22Rv1 (cell line): ENCODE data around the gene SEC16A.
A peak's percentile ranks its signal among the peaks of the same experiment; 100 is the strongest.

Source experiments
- H3K27ac ChIP-seq: fragments of 450-650 bp; 2 replicates; pipeline ENCODE4 v1.5.1; 2017
- ZFX ChIP-seq: fragments of 450-650 bp; IDR thresholded peaks from 2 replicates; pipeline ENCODE4 v1.6.1; 2017; ENCODE audit warnings: antibody characterized with exemption, borderline replicate concordance
- TF ChIP-seq, protein P1 (sequence below): fragments of 450-650 bp; IDR thresholded peaks from 2 replicates; pipeline ENCODE4 v1.5.1; 2017; ENCODE audit warnings: mild to moderate bottlenecking

SEC16A gene

DNA sequence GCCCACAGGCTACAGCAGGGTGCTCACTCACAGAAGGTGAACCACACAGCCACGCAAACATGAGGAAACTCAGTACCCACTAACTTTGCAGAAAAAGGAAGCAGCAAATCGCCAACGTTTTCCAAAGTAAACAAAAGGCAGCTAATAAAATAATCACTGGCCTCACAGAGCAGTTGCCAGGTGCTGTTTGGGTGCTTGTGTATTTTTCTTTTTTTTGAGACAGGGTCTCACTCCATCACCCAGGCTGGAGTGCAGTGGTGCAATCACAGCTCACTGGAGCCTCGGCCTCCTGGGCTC, 86.7 kb downstream of the SEC16A start:
- 0 out of 2 replicates have a peak overlapping the region, but pooled peaks have one; percentile 17 for H3K27ac ChIP-seq
- TF ChIP-seq, protein P1, sequence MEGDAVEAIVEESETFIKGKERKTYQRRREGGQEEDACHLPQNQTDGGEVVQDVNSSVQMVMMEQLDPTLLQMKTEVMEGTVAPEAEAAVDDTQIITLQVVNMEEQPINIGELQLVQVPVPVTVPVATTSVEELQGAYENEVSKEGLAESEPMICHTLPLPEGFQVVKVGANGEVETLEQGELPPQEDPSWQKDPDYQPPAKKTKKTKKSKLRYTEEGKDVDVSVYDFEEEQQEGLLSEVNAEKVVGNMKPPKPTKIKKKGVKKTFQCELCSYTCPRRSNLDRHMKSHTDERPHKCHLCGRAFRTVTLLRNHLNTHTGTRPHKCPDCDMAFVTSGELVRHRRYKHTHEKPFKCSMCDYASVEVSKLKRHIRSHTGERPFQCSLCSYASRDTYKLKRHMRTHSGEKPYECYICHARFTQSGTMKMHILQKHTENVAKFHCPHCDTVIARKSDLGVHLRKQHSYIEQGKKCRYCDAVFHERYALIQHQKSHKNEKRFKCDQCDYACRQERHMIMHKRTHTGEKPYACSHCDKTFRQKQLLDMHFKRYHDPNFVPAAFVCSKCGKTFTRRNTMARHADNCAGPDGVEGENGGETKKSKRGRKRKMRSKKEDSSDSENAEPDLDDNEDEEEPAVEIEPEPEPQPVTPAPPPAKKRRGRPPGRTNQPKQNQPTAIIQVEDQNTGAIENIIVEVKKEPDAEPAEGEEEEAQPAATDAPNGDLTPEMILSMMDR: no peak
- no peak for TF ChIP-seq ZFX

DNA sequence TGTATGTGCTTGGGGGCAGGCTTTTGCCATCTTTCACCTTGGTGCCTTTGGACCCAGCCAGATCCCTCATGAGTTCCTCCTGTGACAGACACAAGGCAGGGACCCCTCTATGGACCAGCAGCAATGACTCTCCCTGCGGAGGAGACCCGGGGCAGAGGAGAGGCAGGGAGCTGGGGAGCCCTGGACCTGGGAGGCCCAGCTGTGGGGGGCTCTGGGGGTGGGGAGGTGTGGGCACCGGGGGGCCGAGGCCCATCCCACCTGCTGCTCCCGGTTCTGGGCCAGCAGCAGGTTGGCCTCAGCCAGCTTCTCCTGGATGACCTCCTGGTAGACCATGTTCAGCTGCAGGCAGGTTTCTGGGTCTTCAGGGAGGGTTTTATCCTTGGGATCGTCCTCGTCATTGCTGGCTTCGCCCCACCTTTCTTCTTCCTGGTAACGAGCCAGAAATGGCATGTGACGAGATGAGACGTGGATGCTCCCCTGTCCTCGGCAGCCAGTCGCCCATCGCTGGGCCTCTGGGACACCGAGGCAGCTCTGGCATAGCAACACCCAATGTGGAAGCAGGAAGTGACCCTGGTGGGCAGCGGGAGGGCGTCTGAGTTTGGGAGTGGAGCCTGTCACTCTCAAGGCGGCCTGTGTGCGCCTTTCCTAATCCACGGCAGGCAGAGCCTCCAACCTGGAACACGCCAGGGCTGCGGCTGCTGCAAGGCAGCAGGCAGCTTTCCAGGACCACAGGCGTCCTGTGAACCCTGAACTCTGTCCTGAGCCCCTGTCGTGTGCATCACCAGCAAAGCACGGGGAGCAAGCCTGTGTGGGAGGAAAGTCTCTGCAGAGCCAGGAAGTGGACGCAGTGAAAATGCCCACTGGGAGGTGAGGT, 87.3 kb downstream of the SEC16A start:
- H3K27ac ChIP-seq: no peak overlapping the region
- TF ChIP-seq, protein P1: no peak
- TF ChIP-seq ZFX: no peak

- no peak for TF ChIP-seq ZFX
- TF ChIP-seq, protein P1: no peak
- no peak overlapping the region for H3K27ac ChIP-seq
Observed at GRCh38 chr9:136395020-136395340, 87.9 kb downstream of the SEC16A start.

DNA sequence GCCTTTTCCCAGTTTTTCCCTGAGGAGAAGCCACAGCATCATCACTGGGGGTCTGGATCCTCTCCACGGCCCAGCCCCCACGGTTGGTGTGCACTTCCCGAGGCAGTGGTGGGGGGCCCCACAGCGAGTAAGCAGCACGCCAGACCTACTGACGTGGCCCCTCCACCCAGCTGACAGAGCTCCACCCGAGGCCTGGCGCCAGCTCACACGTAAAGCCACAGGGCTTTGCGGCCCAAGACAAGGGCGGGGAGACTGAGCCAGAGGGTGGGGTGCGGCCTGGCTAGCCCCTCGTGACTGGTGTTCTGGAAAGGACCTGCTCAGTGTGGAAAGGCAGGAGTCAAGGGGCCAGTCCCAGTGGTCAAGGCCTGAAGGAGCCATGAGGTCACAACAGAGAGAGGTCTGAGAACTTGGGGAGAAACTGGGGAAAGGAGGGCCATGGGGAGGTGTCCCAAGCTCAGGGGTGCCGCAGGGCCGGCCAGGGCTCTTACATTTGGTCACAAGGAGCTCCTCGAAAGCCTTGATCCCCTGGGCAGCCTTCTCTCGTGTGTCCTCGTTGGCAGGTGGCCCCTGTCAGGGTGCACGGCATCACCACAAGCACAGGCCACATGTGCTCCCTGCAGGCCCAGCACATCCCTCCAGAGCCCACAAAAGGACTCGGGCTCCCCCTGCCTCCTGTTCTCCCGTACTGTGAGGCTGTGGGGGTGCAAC, 88.4 kb downstream of the SEC16A start:
- TF ChIP-seq, protein P1: no peak
- no peak for TF ChIP-seq ZFX
- no peak overlapping the region for H3K27ac ChIP-seq

- TF ChIP-seq, protein P1: no peak
- no peak for TF ChIP-seq ZFX
- no peak overlapping the region for H3K27ac ChIP-seq
Observed at GRCh38 chr9:136393531-136393930, 89.3 kb downstream of the SEC16A start.

DNA sequence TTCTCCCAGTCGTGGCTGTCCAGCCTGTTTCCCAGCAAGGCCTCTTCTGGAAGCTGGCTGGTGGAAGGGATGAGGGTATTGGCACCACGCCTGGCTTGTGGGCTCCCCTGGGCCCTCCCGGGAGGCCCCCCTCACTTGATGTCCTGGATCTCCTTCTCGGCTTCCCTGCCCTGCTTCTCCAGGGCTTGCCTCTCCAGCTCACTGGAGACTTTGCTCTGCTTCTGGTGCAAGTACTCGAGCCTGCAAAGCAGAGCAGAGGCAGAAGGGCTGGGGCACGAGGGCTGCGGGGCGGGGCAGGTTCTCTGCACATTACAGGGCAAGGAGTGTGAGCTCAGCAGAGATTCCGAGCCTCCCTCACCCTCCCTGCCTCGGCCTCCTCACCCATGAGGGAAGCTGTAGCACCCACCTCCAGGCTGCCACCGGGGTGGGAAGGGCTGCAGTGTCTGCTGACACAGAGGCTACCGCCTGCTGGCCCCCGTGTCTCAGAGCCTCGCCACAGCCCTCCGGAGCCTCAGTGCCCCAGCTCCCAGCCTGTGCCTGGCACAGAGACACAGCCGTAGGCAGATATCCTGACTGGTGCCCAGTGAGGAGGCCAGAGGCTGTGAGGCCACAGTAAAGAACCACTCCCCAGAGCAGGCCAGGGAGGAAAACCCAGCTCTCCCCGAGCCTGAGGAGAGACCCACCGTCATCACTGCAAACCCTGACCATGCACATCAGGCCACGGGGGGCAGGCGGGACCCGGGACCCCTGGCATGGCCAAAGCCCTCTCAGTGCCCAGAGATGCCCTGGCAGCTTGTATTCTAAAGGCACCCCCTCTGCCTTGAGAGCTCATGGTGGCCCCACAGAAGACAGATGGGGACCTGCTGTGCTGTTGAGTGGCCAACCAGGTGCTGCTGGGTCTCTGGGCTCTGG, 90.0 kb downstream of the SEC16A start:
- TF ChIP-seq ZFX: no peak
- TF ChIP-seq, protein P1: no peak
- no peak overlapping the region for H3K27ac ChIP-seq
